Parathyroid adenoma (tissue), 2 donors: ENCODE results near the gene CLRN2.

Experiments used
- H2AFZ ChIP-seq: fragments of 300-600 bp; sonication (generic); one replicate; pipeline ENCODE4 v1.7.0; 2017; ENCODE audit warnings: antibody characterized with exemption, mild to moderate bottlenecking
- H3K27ac ChIP-seq: fragments of 300-600 bp; sonication (generic); one replicate; pipeline ENCODE4 v1.7.0; 2017
- H3K27me3 ChIP-seq: fragments of 300-600 bp; sonication (generic); one replicate; pipeline ENCODE4 v1.7.0; 2017; ENCODE audit warnings: low read length; ENCODE audit not compliant: control insufficient read depth, insufficient read depth
- H3K36me3 ChIP-seq: fragments of 300-600 bp; sonication (generic); one replicate; pipeline ENCODE4 v1.7.0; 2017; ENCODE audit warnings: low read length; ENCODE audit not compliant: control insufficient read depth, insufficient read depth
- H3K4me1 ChIP-seq: fragments of 300-600 bp; sonication (generic); one replicate; pipeline ENCODE4 v1.7.0; 2017; ENCODE audit warnings: control low read depth
- H3K4me2 ChIP-seq: fragments of 300-600 bp; sonication (generic); one replicate; pipeline ENCODE4 v1.7.0; 2017; ENCODE audit warnings: low read length
- H3K4me3 ChIP-seq: fragments of 300-600 bp; sonication (generic); one replicate; pipeline ENCODE4 v1.7.0; 2017; ENCODE audit warnings: low read depth, low read length
- H3K79me2 ChIP-seq: fragments of 300-600 bp; sonication (generic); one replicate; pipeline ENCODE4 v1.7.0; 2017; ENCODE audit warnings: control low read depth
- H3K9ac ChIP-seq: fragments of 300-600 bp; sonication (generic); one replicate; pipeline ENCODE4 v1.7.0; 2017; ENCODE audit warnings: mild to moderate bottlenecking
- H3K9me3 ChIP-seq: fragments of 300-600 bp; sonication (generic); one replicate; pipeline ENCODE4 v1.7.0; 2017; ENCODE audit warnings: low read length; ENCODE audit not compliant: control insufficient read depth
- TF ChIP-seq, protein P1 (sequence below): fragments of 300-600 bp; sonication (generic); IDR thresholded peaks from one replicate; pipeline ENCODE4 v1.7.0; 2017; ENCODE audit warnings: antibody characterized with exemption, mild to moderate bottlenecking
- donor health status: primary hyperparathyroidism.

The CLRN2 gene

DNA sequence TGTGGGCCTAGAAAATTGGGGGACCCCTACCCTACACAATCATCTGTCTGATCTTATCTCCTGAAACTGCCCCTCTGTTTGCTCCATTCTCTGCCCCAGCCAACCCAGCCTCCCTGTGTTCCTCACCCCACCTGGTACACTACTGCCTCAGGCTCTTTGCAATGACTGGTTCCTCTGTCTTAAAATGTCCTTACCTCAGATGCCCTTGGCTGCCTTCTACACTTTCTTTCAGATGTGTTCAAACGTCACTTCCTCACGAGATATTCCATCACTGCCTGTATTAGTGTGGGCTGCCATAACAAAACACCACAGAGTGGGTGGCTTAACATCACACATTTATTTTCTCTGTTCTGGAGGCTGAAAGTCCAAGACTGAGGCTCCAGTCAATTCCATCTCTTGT is 32.2 kb upstream of the CLRN2 start:
- Histone ChIP-seq H3K27ac (no peak overlapping the region), H3K4me3 (no peak overlapping the region), H3K79me2 (no peaks in the 10 kb centered on the region), H3K4me1 (no peaks in the 10 kb centered on the region), H3K9ac (no peak overlapping the region), H3K9me3 (no peaks in the 10 kb centered on the region), H2AFZ (no peak overlapping the region), H3K36me3 (no peaks in the 10 kb centered on the region), H3K27me3 (no peaks in the 10 kb centered on the region), H3K4me2 (no peak overlapping the region)
- TF ChIP-seq, protein P1, sequence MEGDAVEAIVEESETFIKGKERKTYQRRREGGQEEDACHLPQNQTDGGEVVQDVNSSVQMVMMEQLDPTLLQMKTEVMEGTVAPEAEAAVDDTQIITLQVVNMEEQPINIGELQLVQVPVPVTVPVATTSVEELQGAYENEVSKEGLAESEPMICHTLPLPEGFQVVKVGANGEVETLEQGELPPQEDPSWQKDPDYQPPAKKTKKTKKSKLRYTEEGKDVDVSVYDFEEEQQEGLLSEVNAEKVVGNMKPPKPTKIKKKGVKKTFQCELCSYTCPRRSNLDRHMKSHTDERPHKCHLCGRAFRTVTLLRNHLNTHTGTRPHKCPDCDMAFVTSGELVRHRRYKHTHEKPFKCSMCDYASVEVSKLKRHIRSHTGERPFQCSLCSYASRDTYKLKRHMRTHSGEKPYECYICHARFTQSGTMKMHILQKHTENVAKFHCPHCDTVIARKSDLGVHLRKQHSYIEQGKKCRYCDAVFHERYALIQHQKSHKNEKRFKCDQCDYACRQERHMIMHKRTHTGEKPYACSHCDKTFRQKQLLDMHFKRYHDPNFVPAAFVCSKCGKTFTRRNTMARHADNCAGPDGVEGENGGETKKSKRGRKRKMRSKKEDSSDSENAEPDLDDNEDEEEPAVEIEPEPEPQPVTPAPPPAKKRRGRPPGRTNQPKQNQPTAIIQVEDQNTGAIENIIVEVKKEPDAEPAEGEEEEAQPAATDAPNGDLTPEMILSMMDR = no peak

DNA sequence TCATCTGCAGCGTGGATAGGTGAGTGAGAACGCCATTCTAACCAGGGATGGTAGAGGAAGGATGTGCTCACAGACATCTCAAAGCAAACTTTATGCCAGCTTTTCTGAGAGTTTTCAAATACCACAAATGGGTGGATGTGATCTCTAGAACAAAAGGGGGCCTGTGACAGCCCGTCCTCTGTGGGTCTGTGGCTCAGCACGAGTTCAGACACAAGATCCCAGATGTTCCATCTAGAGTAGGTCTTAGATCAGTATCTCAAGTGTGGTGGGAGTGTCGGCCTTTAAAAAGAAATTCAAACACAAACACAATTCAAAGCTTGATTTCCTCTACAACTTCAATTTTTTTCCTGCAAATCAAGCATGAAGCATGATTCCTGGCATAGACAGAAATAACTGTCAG is 25.8 kb upstream of the CLRN2 start:
- TF ChIP-seq, protein P1 = no peak
- Histone ChIP-seq H3K4me3 (no peak overlapping the region), H3K79me2 (no peaks in the 10 kb centered on the region), H3K27ac (no peak overlapping the region), H3K4me1 (peaks cover 6% of the 10 kb centered on the region), H2AFZ (no peak overlapping the region), H3K9ac (no peak overlapping the region), H3K4me2 (no peak overlapping the region), H3K9me3 (no peaks in the 10 kb centered on the region), H3K27me3 (no peaks in the 10 kb centered on the region), H3K36me3 (no peaks in the 10 kb centered on the region)

DNA sequence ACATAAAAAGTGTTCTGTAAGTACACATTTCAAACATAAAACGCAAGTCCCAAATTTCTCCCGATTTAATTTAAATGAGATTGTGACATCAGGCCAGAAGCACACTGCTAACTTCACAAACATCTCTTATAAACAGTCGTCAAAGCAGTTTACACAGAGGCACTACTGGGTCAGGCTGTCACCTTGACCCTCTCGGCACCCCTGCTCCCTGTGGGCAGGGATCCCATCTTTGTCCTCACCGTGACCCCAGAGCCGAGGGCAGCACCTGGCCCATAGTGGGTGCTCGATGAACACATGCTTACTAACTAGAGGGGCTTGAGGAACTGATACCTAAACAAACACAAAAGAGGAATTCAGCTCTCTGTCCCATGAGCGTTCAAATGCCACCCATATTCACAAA is 25.2 kb upstream of the CLRN2 start:
- Histone ChIP-seq H2AFZ (no peak overlapping the region), H3K27me3 (no peaks in the 10 kb centered on the region), H3K79me2 (no peaks in the 10 kb centered on the region), H3K4me2 (no peak overlapping the region), H3K4me1 (peaks cover 6% of the 10 kb centered on the region), H3K27ac (no peak overlapping the region), H3K9me3 (no peaks in the 10 kb centered on the region), H3K9ac (no peak overlapping the region), H3K36me3 (no peaks in the 10 kb centered on the region), H3K4me3 (no peak overlapping the region)
- TF ChIP-seq, protein P1 = no peak

DNA sequence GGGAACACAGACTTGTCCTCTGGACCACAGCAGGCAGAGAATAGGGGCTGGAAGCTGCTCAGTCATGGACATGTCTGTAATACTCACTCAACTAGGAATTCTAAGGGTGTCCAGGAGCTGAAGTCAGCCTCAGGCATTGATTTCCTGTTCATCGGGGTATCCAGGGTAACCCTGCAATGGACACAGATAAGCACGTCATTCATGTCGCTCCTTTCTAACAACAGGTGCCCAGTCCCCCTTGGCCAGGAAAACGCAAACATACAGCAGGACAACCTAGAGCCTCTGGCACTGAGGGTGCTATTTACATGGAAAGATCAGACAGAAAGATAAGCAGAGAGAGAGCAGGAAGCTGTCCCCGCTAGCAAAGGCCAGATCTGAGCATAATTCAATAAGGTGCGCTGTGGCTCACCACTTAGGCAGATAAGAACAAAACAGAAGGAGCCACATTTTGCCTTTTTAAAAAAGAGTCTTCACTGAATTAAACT is 24.3 kb upstream of the CLRN2 start:
- no peaks in the 10 kb centered on the region for H3K36me3 ChIP-seq
- peaks cover 6% of the 10 kb centered on the region for H3K4me1 ChIP-seq
- no peaks in the 10 kb centered on the region for H3K9me3 ChIP-seq
- TF ChIP-seq, protein P1 = no peak
- H3K27ac ChIP-seq = no peak overlapping the region
- no peaks in the 10 kb centered on the region for H3K27me3 ChIP-seq
- H3K9ac ChIP-seq = no peak overlapping the region
- no peak overlapping the region for H3K4me3 ChIP-seq
- H2AFZ ChIP-seq = no peak overlapping the region
- no peak overlapping the region for H3K4me2 ChIP-seq
- H3K79me2 ChIP-seq = no peaks in the 10 kb centered on the region

DNA sequence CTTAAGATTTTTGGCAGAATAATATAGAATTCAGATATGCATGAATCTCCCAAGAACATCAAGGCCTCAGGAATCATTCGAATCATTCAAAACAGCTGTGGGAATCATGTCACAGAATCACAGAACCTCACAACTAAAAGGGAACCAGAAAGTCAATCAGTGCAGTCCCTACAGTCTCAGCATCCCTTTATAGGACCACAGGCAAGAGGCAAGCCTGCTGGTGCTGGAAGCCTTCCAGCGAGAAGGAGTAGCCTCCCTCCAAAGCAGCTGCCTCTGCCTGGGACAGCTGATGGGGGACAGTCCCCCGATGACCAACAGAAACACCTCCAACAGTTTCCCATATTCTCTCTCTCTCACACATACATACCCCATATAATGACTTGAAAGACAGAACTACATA is 23.8 kb upstream of the CLRN2 start:
- TF ChIP-seq, protein P1 = no peak
- Histone ChIP-seq H3K9me3 (no peaks in the 10 kb centered on the region), H3K36me3 (no peaks in the 10 kb centered on the region), H3K9ac (no peak overlapping the region), H3K4me2 (no peak overlapping the region), H3K4me3 (no peak overlapping the region), H3K27me3 (no peaks in the 10 kb centered on the region), H3K27ac (no peak overlapping the region), H3K4me1 (peaks cover 6% of the 10 kb centered on the region), H3K79me2 (no peaks in the 10 kb centered on the region), H2AFZ (no peak overlapping the region)
